Sigmoid colon (tissue), 7 donors: ENCODE results near the gene RNF144A. TPM values are rescaled to one million over a fixed set of nuclear protein-coding genes. Genes with fewer than 3 reads are reported as not detected.
A peak's percentile ranks its signal among the peaks of the same experiment; 100 is the strongest.

Source experiments
- DNase-seq: peaks from one replicate; pipeline ENCODE4 v3.0.0-alpha.2; 2019
- H3K27ac ChIP-seq, 4 donors: fragments of 200-600 bp; sonication (generic); one replicate each; pipeline ENCODE4 v1.5.1; 2016 to 2019; ENCODE audit warnings: mild to moderate bottlenecking in 1 of 4
- H3K27me3 ChIP-seq, 3 donors: fragments of 200-600 bp; sonication (generic); one replicate each; pipeline ENCODE4 v1.5.1; 2019; ENCODE audit warnings: mild to moderate bottlenecking in 1 of 3
- H3K36me3 ChIP-seq, 4 donors: fragments of 200-600 bp; sonication (generic); one replicate each; pipeline ENCODE4 v1.5.1; 2016 to 2019
- H3K4me1 ChIP-seq, 4 donors: fragments of 200-600 bp; sonication (generic); one replicate each; pipeline ENCODE4 v1.5.1; 2017 to 2019
- H3K4me3 ChIP-seq, 4 donors: fragments of 200-600 bp; sonication (generic); one replicate each; pipeline ENCODE4 v1.5.1; 2017 to 2019; ENCODE audit warnings: mild to moderate bottlenecking in 2 of 4, moderate library complexity in 1 of 4
- H3K9me3 ChIP-seq, 4 donors: fragments of 200-600 bp in 3 of 4; sonication (generic) in 3 of 4; one replicate each; pipeline versions ENCODE4 v1.5.1 to v1.6.1; 2013 to 2019
- EP300 ChIP-seq, 4 donors: sonication (generic); formaldehyde crosslinking; IDR thresholded peaks; one replicate each; pipeline ENCODE4 v1.6.1; 2017; ENCODE audit warnings: antibody characterized with exemption in 4 of 4
- POLR2A ChIP-seq, 2 donors: fragments of 450-650 bp; IDR thresholded peaks; one replicate each; pipeline ENCODE4 v1.6.1; 2016; ENCODE audit warnings: antibody characterized with exemption in 2 of 2, mild to moderate bottlenecking in 2 of 2, moderate library complexity in 2 of 2
- POLR2AphosphoS5 ChIP-seq, 4 donors: sonication (generic); formaldehyde crosslinking; IDR thresholded peaks; one replicate each; pipeline ENCODE4 v1.6.1; 2017; ENCODE audit warnings: antibody characterized with exemption in 4 of 4
- WGBS, 2 donors: extraction: QIAGEN DNeasy Blood & Tissue Kit; methylation state at CpG; one replicate each; pipeline ENCODE4 v1.1.7; 2013; 5-methylcytosine and 5-hydroxymethylcytosine counted together
- intact Hi-C: fragments of 100-400 bp; cut with DNase I; formaldehyde crosslinking; loops from one replicate; pipeline ENCODE4 v1.15.1; 2023
- polyA plus RNA-seq, 3 donors: library from polyadenylated mRNA; stranded (reverse); fragments of 200-250 nt; gene quantifications; one replicate each; pipeline ENCODE4 v1.2.3, GENCODE V29; 2013
- total RNA-seq, 4 donors: library from RNA; depleted of rRNA; stranded (reverse); fragments of >200 nt; gene quantifications; one replicate each; pipeline ENCODE4 v1.1.0, GENCODE V29; 2016
- TF ChIP-seq, protein P1 (sequence below), 4 experiments: fragments of 450-650 bp in 3 of 4; fragments of 200-600 bp in 1 of 4; IDR thresholded peaks; one replicate each; pipeline ENCODE4 v1.5.1; 2016 to 2019; ENCODE audit warnings: antibody characterized with exemption in 4 of 4, mild to moderate bottlenecking in 3 of 4, moderate library complexity in 2 of 4
- donor health status: healthy with polysubstance abuse.
- donor health status: Bipolar disorder and iron deficiency.
- donor health status: healthy.

Gene RNF144A
- total and polyA plus RNA-seq, 7 donors = 4.8 to 14.2 (median 12.1) TPM

- TF ChIP-seq EP300 (IDR thresholded peaks at IDR 0.05) (no peak), POLR2A (IDR thresholded peaks at IDR 0.05) (no peak), POLR2AphosphoS5 (IDR thresholded peaks at IDR 0.05) (no peak)
- TF ChIP-seq, protein P1, sequence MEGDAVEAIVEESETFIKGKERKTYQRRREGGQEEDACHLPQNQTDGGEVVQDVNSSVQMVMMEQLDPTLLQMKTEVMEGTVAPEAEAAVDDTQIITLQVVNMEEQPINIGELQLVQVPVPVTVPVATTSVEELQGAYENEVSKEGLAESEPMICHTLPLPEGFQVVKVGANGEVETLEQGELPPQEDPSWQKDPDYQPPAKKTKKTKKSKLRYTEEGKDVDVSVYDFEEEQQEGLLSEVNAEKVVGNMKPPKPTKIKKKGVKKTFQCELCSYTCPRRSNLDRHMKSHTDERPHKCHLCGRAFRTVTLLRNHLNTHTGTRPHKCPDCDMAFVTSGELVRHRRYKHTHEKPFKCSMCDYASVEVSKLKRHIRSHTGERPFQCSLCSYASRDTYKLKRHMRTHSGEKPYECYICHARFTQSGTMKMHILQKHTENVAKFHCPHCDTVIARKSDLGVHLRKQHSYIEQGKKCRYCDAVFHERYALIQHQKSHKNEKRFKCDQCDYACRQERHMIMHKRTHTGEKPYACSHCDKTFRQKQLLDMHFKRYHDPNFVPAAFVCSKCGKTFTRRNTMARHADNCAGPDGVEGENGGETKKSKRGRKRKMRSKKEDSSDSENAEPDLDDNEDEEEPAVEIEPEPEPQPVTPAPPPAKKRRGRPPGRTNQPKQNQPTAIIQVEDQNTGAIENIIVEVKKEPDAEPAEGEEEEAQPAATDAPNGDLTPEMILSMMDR (IDR thresholded peaks at IDR 0.05) = no peak
- Histone ChIP-seq H3K27me3 (no peaks in the 10 kb centered on the region), H3K4me1 (no peaks in the 10 kb centered on the region), H3K36me3 (no peaks in the 10 kb centered on the region), H3K27ac (peak overlapping the region in 1 of 4 donors; percentile 2), H3K4me3 (no peak overlapping the region), H3K9me3 (no peaks in the 10 kb centered on the region)
- WGBS, 2 donors = 79 to 86% methylated on average over 6 of the region's 6 CpGs
- intact Hi-C loops = no loop called here
- DNase-seq = no peak
Observed at GRCh38 chr2:6947929-6948676, 30.9 kb downstream of the RNF144A start.

DNA sequence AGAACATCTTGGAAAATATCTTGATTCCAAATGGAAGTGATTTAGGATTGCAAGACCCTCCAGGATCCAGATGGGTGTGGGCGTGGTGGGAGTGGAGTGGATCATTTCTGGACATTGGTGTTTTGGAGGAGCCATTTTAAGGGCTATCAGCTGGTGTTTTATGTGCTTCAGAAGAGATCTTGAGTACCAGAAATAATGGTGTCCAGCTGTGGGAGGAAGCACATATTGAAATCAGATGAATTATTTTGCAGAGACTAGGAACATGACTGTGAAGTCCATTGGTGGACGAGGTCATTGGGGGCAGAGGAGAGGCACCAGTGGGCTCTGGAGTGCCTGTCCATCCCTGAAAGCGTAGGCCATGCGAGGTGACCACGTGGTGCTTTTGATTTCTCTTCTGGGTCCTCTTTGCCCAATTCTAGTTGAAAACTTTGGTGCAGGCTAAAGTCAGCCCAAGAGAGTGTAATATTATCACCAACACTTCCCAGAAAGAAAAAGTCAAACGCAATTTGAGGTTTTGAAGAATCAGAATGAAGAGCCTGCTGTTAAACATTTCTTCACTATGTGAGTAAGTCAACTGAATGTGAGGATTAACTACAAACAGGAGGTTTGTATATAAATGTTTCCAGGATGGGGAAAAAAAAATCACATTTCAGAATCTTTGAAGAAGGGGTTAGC lies 31.6 kb downstream of the RNF144A start:
- Histone ChIP-seq H3K9me3 (no peaks in the 10 kb centered on the region), H3K27ac (peak overlapping the region in 1 of 4 donors; percentile 3), H3K4me1 (no peaks in the 10 kb centered on the region), H3K4me3 (no peak overlapping the region), H3K36me3 (no peaks in the 10 kb centered on the region), H3K27me3 (no peaks in the 10 kb centered on the region)
- DNase-seq = no peak
- no peak for TF ChIP-seq EP300 (IDR thresholded peaks at IDR 0.05)
- no peak for TF ChIP-seq POLR2AphosphoS5 (IDR thresholded peaks at IDR 0.05)
- TF ChIP-seq, protein P1 (IDR thresholded peaks at IDR 0.05) = no peak
- TF ChIP-seq POLR2A (IDR thresholded peaks at IDR 0.05) = no peak
- intact Hi-C loops = no loop called here
- 88% methylated on average over 6 of the region's 6 CpGs for WGBS, 2 donors

GRCh38 chr2:6951046-6951445 lies 33.8 kb downstream of the RNF144A start:
- intact Hi-C loops = no loop called here
- Histone ChIP-seq H3K9me3 (no peaks in the 10 kb centered on the region), H3K27ac (no peak overlapping the region), H3K4me3 (no peak overlapping the region), H3K4me1 (peaks cover 0 to 9% (median 0%) of the 10 kb centered on the region in 4 donors), H3K36me3 (no peaks in the 10 kb centered on the region), H3K27me3 (no peaks in the 10 kb centered on the region)
- no peak for DNase-seq
- TF ChIP-seq POLR2A (IDR thresholded peaks at IDR 0.05) (no peak), EP300 (IDR thresholded peaks at IDR 0.05) (no peak), POLR2AphosphoS5 (IDR thresholded peaks at IDR 0.05) (no peak)
- TF ChIP-seq, protein P1 (IDR thresholded peaks at IDR 0.05) = no peak
- WGBS, 2 donors = 90 to 96% methylated on average over 1 of the region's 1 CpG

DNA sequence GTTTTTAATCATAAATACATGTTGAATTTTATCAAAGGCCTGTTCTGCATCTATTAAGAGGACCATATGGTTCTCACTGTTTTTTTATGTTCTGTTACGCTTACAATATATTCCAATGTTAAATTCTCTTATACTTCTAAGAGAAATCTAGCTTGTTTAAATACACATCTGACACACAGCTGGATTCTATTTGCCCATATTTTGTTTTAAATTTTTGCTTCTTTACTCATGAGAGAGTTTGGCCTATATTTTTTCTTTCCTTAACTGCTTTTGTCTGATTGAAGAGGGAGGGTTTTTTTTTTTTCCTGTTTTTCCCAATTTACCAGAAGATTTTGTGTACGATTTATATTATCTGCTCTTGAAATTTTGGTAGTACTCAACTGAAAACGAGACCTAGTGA lies 34.9 kb downstream of the RNF144A start:
- intact Hi-C loops = no loop called here
- TF ChIP-seq, protein P1 (IDR thresholded peaks at IDR 0.05) = no peak
- TF ChIP-seq EP300 (IDR thresholded peaks at IDR 0.05) (no peak), POLR2A (IDR thresholded peaks at IDR 0.05) (no peak), POLR2AphosphoS5 (IDR thresholded peaks at IDR 0.05) (no peak)
- no peaks in the 10 kb centered on the region for H3K27me3 ChIP-seq
- H3K4me3 ChIP-seq = no peak overlapping the region
- H3K4me1 ChIP-seq = peaks cover 0 to 10% (median 0%) of the 10 kb centered on the region in 4 donors
- H3K27ac ChIP-seq = no peak overlapping the region
- 62 to 91% methylated on average over 3 of the region's 3 CpGs for WGBS, 2 donors
- H3K36me3 ChIP-seq = no peaks in the 10 kb centered on the region
- no peak for DNase-seq
- H3K9me3 ChIP-seq = no peaks in the 10 kb centered on the region
